Mesenteric fat pad (tissue), 1 donor: ENCODE results near the gene PHF1. TPM values are rescaled to one million over a fixed set of nuclear protein-coding genes. Genes with fewer than 3 reads are reported as not detected.
"Not testable (repeated sequence)": the region's sequence is repeated elsewhere in the genome, so short reads cannot be mapped to it uniquely, and the experiment has no call there.

ENCODE experiments used
- DNase-seq: peaks from one replicate; pipeline ENCODE4 v3.0.0-alpha.2; 2020; ENCODE audit warnings: low spot score
- long read RNA-seq: library from polyadenylated mRNA; unstranded; transcript quantifications from one replicate; pipeline ENCODE4 v2.0.0, GENCODE V29; 2020
- total RNA-seq: library from RNA; stranded (reverse); fragmentation: NEBNext Ultra II Directional; extraction: Animal tissue kit (Norgen Biotek cat#: 25700); gene quantifications from one replicate; pipeline ENCODE4 v1.2.1, GENCODE V29; 2021
- donor health status: DM: yes; HTN: yes; CAD: no.

Gene PHF1
- 42.5 TPM for total RNA-seq
- long read RNA-seq, transcript PHF1-202 (15 exons, 2,330 nt): major isoform, 12 of 53 reads
- long read RNA-seq, transcript PHF1-211 (15 exons, 1,752 nt): minor isoform, 11 of 53 reads
- long read RNA-seq, partial matches to known transcripts: 13 of 53 reads
- long read RNA-seq, other reads (novel, unspliced or antisense): 16 of 53 reads

DNA sequence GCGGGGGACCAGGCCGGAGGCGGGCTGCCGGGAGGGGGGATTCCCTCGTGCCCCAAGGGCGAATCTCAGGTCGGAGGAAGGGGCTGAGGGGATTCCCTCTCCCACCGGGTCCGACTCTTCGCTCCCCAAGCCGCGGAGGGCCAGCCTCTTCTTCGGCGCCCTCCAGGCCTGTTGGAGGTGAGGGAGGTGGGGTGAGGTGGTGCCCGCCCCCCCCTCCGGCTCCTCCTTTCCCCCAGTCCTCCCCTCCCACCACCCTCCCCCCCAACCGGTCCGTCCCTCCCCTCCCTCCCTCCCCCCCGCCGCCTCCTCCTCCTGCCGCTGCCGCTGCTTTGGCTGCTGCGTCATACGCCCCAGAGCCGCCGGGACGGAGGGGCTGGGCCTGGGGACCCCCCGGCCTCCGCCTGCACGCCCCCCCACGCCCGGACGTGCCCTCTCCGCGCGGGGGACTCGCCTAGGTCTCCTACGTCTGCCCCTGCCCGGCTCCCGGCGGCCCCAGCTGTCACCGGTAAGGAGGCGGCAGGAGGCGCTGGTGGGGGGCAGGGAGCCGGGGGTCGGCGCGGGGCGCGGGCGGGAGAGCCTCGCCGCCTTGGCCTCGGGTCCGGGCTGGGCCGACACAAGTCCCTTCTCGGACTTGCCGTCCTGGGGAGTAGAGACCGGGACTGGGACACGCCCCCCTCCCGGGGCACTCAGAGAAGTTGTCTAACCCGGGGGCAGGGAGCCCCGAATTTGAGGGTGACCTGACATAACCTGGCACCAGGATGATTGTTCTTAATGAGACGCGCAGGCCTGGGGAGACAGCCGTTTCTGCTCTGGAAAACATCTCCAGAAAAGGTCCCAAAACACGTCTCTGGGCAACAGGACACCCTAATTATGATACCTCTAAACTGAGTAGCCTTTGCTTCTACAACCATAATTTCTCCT, at the start of gene PHF1:
Gene PHF1 (plus strand): TSS at position 304 of the 921 bp plus-strand sequence. CDS start 1,250 bp downstream, outside the sequence.
- DNase-seq: no peak

DNA sequence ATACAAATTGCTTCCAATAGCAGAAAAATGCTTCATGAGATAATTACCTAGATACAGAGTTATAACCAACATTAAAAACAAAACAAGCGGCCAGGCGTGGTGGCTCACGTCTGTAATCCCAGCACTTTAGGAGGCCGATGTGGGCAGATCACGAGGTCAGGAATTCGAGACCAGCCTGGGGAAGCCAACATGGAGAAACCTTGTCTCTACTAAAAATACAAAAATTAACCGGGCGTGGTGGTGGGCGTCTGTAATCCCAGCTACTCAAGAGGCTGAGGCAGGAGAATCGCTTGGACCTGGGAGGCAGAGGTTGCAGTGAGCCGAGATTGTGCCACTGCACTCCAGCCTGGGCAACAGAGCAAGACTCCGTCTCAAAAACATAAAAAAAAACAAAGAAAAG, 47.3 kb upstream of the PHF1 start:
- DNase-seq: not testable (repeated sequence)

DNA sequence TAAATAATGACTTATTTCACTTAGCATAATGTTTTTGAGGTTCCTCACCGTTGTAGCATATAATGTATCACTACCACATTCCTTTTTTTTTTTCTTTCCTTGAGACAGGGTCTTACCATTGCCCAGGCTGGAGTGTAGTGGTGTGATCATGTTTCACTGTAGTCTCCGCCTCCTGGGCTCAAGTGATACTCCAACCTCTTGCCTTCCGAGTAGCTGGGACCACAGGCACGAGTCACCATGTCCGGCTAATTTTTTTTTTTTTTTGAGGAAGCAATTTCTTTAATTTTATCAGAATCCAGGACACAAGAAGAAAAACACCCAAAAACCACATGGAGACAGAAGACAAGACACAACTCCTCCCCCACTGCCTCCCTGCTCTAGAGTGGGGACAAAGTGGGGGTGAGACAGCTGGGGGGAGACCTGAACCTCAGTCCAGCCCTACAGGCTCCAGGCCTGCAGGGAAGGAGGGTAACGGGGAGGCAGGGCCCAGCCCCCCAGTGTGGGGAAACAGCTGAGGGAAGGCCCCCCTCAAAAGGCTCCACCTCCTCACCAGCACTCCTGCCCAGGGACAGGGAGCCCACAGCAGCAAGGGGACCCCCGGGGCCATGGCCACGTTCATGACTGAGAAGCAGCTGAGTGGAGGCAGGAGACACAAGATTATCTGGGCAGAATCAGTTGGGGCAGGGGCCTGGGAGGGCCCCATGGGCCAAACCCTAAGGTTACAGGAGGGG, 46.2 kb upstream of the PHF1 start:
- DNase-seq: not testable (repeated sequence)

DNA sequence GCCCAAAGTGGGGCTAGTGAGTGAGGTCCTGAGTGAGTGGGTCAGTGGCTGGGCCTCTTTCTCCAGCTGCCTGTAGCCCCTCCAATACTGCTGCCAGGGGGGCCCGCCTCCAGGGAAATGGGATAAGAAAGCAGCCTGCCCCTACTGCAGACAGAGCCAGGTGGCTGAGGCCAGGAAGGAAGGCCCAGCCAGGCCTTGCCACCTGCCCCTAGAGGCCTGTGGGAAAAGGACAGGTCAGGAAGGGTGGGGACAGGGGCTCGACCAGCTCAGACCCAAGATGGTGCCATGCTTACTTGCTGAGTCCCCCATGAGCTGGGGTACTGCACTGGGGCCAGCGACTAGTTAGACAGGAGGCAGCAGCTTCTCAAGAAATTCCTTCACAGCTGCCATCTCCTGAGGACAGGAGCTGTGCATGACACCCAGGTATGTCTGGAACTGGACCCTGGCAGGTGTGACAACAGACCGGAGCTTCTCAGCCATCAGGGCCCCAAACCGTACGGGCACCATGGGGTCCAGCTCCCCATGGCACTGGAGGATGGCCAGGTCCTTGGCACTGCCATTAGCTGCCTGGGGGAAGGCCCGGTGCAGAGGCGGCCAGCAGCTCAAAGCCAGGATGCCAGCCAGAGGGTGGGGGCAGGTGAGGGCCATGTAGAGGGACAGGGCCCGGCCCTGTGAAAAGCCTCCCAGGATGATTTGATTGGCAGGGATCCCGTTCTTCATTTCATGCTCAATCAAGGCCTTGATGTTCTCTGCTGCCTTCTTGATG, 45.4 kb upstream of the PHF1 start:
- not testable (repeated sequence) for DNase-seq

DNA sequence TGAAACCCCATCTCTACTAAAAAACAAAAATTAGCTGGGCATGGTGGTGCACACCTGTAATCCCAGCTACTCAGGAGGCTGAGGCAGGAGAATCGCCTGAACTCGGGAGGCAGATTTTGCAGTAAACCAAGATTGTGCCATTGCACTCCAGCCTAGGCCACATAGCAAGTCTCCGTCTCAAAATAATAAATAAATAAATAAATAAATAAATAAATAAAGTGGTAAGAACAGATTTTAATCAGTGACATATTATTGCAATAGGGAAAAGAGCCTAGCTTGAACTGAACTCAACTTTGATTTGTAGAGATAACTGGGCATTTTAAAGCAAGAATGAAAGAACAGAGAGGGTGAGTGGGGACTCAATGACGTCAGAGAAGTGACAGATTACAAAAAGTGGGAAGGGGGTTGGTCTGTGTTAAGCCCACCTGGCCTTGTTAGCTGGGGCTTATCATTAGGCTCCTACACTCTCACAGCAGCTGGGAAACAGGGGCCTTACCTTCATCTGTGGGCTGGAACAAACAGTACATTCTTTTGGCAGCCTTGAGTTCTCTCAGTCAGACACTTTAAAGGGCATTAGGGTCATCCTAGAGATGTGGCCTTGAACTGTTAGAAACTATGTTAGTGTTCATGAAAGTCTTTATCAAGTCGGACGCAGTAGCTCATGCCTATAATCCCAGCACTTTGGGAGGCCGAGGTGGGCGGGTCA, 43.7 kb upstream of the PHF1 start:
- no peak for DNase-seq

DNA sequence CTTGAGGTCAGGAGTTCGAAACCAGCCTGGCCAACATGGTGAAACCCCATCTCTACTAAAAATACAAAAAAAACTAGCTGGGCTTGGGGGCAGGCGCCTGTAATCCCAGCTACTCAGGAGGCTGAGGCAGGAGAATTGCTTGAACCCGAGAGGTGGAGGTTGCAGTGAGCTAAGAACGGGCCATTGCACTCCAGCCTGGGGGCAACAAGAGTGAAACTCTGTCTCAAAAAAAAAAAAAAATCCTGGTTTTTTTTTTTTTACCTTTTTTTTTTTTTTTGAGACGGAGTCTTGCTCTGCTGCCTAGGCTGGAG, 43.1 kb upstream of the PHF1 start:
- DNase-seq: not testable (repeated sequence)

DNA sequence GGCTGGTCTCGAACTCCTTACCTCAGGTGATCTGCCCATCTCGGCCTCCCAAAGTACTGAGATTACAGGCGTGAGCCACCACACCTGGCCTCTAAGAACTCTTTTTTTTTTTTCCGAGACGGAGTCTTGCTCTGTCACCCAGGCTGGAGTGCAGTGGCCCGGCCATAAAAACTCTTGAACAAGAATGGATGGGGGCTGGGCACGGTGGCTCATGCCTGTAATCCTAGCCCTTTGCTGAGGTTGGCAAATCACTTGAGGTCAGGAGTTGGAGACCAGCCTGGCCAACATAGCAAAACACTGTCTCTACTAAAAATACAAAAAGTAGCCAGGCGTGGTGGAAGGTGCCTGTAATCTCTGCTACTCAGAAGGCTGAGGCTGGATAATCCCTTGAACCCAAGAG, 38.9 kb upstream of the PHF1 start:
- not testable (repeated sequence) for DNase-seq

DNA sequence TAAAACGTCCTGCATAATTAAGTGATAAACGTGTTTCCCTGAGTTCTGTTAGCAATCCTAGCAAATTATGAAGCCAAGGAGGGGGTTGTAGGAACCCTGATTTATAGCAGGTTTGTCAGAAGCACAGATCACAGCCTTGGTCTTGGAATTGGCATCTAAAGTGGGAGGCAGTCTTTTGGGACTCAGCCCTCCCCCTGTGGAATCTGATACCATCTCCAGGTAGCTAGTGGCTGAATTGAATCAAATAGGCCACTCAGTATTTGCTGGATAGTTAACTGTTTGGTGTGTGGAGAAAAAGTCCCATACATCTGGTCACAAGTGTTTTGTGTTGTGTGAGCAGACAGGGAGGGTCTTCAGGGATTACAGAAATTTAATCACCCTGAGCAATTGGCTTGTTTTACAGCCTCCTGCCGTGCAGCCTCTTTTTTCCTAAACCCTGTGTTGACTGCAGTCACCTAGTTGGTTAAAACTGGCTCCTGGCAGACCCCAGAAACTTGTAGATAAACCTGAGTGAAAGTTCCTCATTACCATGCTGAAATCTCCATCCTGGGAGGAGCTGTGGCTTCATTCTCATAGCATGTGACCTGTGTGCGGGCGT, 38.2 kb upstream of the PHF1 start:
- no peak for DNase-seq

DNA sequence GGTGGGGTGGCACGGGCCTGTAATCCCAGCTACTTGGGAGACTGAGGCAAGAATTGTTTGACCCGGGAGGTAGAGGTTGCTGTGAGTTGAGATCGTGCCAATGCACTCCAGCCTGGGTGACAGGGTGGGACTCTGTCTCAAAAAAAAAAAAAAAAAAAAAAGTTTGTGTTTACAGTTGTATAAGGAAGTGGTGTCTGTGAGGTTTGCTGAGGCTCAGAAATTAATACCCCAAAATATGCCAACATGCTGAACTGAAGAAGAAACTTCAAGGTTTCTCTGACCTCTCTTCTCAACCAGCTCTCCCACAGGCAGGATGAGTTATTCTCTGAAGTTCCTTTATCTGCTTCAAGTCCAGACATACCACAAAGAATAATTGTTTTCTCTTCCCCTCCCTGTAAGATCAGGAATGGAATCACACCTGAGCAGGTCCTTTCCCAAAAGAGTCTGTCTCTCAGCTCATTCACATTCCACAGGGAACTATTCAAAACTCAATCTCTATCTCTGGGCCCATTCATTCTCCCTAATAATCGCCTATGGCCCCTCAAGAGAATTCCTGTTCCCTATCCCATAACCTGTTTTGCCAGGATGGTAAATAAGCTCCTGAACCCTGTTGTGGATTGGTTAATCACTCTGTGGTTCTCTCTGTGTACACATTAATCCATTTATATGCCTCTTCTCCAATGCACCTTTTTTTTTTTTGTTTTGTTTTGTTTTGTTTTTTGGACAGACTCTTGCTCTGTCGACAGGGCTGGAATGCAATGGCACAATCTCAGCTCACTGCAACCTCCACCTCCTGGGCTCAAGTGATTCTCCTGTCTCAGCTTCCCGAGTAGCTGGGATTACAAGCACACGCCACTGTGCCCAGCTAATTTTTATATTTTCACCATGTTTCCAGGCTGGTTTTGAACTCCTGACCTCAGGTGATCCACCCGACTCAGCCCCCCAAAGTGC, 36.6 kb upstream of the PHF1 start:
- DNase-seq: no peak

DNA sequence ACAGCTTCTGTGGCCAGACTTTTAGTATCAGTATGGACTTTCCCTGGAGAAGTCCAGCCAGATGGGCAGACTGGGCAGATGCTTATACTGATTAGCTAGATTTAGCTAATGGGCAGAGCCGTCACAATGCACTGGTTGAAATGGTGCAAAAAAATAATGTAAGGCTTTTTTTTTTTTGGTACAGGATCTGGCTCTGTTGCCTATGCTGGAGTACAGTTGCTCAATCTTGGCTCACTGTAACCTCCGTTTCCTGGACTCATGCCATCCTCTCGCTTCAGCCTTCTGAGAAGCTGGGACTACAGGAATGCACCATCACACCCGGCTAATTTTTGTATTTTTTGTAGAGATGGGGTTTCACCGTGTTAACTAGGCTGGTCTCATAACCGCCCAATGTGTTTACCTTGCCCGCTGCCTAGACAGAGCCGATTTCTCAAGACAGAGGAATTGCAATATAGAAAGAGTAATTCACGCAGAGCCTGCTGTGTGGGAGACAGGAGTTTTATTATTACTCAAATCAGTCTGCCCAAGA, 35.6 kb upstream of the PHF1 start:
- no peak for DNase-seq

DNA sequence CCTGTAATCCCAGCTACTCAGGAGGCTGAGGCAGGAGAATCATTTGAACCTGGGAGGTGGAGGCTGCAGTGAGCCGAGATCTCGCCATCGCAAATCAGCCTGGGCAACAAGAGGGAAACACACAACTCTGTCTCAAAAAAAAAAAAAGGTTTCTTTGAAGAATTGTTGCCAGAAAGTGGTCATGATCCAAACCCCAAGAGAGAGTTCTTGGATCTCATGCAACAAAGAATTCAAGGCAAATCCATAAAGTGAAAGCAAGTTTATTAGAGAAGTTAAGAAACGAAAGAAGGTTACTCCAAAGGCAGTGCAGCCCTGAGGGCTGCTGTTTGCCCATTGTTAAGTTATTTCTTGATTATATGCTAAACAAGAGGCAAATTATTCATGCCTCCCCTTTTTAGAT, 33.6 kb upstream of the PHF1 start:
- DNase-seq: no peak

DNA sequence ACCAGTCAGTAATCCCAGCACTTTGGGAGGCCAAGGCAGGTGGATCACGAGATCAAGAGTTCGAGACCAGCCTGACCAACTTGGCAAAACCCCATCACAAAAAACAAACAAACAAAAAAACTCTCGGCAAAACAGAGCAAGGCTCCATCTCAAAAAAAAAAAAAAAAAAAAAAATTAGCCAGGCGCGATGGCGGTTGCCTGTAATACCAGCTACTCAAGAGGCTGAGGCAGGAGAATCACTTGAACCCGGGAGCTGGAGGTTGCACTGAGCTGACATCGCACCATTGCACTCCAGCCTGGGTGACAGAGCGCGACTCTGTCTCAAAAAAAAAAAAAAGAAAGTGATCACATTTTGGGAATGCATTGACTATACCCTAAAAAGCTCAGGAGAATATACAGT, 31.6 kb upstream of the PHF1 start:
- DNase-seq: not testable (repeated sequence)

DNA sequence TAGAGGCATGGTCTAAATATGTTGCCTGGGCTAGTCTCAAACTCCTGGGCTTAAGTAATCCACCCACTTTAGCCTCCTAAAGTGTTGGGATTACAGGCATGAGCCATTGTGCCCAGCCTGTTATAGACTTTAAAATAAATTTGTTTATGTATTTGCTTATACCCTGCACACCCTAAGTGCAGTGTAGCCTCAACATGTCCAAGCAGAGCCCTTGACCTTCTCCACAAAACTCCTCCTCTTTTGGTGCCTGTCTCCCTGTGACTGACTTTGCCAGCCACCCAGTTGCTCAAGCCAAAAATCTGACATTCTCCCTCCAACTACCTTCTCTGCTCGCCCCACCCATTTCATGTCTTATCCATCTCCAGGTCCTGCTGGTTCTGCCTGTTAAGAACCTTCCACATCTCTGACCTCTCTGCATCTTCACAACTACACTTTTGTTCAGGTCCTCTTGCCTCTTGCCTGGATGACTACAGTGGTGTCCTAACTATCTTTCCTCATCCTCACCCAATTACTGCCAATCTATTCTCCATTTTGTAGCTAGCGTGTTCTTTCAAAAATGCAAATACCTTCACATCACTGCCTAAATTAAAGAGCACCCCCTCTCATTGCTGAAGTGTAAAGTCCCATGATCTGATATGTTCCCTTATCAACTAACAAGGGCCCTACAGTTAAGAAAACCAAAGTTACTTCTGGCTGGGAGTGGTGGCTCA, 30.4 kb upstream of the PHF1 start:
- no peak for DNase-seq

DNA sequence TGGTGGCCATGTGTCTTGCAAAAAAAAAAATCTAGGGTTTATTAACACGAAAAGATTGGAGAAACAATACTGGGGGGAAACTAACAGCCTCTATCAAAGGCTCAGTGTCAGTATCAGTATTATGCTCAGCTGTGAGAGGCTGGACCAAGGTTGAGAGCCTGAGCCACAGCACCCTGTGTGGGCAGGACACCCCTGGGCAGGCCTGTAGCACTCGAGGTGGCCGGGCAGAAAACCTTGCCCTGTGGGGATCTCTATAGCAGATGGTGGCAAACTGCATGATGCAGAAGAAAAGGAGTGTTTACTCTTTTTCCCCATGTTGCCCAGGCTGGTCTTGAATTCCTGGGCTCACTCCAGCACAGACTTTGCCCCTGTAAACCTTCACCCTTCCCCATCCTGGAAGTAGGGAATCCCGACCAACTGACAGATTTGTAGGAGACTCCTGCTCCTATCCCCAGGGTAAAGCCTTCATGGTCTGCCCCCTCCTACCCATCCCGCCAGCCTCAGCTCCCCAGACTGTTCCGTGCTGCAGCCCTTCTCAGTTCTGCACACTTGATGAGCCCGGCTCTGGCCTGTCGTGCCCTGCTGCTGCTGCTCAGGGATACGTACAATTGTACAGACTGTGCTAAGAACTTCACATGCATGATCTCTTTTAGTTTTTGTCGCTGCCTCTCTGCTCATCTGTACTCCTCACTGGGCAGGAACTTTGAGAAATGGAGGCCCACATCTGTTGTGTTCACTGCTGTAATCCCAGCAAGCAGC, 27.2 kb upstream of the PHF1 start:
- DNase-seq: no peak

DNA sequence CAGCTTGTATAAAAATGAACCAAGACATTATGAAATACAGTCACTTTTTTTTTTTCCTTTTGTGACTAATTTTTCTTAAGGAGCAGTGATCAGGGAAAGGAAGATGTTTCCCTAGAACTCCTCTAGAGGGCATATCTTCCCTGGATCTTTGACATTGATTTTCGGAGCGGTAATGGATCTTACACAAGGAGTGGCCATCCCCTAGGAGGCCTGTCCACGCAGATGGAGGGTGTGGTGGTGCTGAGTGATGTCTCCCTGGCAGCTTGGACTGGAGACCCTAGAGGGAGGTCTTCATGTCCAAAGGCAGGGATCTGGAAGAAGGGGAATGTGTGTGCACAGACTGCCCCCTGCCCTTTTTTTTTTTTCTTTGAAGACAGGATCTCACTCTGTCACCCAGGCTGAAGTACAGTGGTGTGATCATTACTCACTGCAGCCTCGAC, 26.2 kb upstream of the PHF1 start:
- DNase-seq: no peak

DNA sequence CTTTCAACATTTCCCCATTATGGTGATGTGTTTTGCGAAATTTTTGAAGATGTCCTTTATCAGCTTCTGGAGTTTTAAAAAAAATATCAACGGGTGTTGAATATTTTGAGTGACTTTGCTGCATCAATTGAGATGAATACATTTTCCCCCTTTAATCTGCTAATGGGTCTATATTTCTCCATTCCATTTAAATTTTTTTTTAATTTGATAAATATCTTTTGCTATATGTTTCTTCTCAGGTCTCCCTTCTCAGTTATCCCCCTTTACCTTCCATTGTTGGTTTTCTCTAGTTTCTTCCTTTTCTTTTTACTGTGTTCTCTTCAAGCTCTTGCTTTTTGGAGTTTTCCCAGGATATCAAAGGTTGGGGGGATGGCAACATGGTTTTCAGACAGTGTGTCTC, 20.6 kb upstream of the PHF1 start:
- DNase-seq: no peak

DNA sequence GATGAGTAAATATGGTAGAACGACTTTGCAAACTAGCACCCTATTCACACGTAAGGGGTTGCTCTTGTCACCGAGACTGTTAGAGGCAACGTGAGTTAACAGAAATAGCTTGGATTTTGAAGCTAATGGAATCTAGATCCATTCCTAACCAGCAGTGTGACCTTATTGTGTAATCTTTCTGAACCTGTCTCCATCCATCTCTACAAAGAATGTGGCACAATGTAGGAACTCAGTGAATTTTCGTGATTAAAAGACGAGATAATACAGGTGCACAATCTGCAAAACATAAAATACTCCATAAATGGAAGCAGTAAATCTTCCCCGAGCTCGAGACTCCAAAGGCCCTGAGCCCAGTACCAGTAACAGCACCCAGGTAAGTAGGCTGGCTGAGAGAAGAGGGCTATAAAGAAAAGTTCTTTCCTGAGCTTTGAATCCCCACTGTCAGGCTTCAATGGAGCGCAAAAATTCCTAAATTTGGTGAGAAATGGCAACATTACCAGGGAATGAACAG, 20.0 kb upstream of the PHF1 start:
- DNase-seq: no peak
